Lower leg skin (tissue), 3 donors: ENCODE data around the gene NDST1.

Experiments
- CTCF ChIP-seq, 3 donors: fragments of 450-650 bp; IDR thresholded peaks; one replicate each; pipeline ENCODE4 v1.5.1; 2016; ENCODE audit warnings: antibody characterized with exemption in 3 of 3, mild to moderate bottlenecking in 3 of 3, moderate library complexity in 2 of 3
- POLR2A ChIP-seq, 2 donors: fragments of 450-650 bp; IDR thresholded peaks; one replicate each; pipeline ENCODE4 v1.6.1; 2016 to 2017; ENCODE audit warnings: antibody characterized with exemption in 2 of 2, mild to moderate bottlenecking in 1 of 2, moderate library complexity in 1 of 2

GRCh38 chr5:150534811-150535210, 26.9 kb downstream of the NDST1 start:
- TF ChIP-seq CTCF (IDR thresholded peaks at IDR 0.05) (no peak), POLR2A (IDR thresholded peaks at IDR 0.05) (no peak)
